Measurements from ENCODE around the gene GATA3.
"Not testable (repeated sequence)": the region's sequence is repeated elsewhere in the genome, so short reads cannot be mapped to it uniquely, and the experiment has no call there.

GATA3 gene

GRCh38 chr10:8054494-8055407 is at the start of gene GATA3:
TSS of gene GATA3 (plus strand) at chr10:8054688. CDS start at chr10:8055656, 968 bp downstream.
- DNase-seq (ENCODE audit: low read depth), result peak; percentile 29

DNA sequence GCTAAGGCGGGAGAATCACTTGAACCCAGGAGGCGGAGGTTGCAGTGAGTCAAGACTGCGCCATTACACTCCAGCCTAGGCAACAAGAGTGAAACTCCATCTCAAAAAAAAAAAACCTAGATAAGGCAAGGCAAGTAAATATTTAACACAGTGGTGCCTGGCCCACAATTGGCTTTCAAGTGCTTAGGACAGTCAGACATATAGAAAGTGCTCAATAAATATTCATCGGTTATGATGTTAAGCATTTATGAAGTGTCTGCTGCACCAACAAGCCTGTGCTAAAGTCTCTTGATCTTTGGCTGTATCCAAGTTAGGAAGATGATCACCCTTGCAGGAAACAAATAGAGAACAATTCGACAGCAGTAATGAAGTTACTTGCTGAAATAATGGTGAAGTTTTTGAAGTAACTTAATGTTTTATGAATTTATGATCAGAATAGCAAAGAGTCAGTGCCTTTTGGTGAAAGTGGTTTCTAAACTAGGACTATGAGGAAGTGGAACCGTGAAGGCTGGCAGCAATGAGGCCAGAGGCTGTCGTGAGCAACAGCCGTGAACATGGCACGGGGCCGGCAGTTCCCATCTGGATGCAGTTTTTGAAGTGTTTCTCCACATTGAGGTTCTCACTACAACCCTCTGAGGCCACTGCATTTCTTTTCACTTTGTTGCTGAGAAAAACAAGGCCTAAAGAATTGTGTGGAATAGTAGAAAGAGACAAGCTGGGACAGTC is 48.1 kb upstream of the GATA3 start:
- DNase-seq (ENCODE audit: low read depth), result peak; percentile 46

GRCh38 chr10:8009031-8009430 is 45.5 kb upstream of the GATA3 start:
- no peak for DNase-seq (ENCODE audit: low read depth)

DNA sequence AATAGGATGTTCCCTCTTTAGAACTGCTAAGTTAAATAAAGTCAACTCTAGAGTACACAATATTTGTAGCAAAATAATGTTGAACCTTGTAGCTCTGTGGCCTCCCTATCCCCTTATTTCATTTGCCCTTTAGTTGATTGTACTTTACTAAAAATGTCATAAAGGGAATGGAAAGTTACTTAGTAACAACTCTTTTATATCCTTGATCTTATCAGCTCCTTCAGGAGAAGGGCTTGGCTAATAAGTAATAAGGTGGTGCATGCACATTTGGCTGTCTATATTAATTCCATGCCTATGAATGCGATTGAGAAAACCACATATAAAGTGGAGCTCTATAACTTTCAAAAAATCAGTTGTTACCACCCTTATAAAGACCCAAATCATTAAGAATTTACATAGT is 41.5 kb upstream of the GATA3 start:
- no peak for DNase-seq (ENCODE audit: low read depth)

DNA sequence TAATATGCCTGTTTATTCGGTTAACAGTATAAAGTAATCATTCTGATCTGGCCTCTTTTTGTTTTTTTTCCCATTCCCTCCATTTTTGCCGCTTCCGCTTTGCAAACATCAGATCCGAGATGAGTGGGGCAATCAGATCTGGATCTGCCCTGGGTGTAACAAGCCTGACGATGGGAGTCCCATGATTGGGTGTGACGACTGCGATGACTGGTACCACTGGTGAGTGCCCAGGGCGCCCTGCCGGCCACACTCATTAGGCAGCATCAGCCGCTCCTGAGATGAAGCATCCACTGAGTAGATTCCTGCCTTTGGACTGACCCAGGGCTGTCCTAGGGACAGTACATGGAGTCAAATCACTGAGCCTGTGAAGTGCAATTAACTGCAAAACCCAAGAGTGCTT is 40.9 kb upstream of the GATA3 start:
- no peak for DNase-seq (ENCODE audit: low read depth)

GRCh38 chr10:8014649-8015048 is 39.8 kb upstream of the GATA3 start:
- DNase-seq (ENCODE audit: low read depth), result no peak

DNA sequence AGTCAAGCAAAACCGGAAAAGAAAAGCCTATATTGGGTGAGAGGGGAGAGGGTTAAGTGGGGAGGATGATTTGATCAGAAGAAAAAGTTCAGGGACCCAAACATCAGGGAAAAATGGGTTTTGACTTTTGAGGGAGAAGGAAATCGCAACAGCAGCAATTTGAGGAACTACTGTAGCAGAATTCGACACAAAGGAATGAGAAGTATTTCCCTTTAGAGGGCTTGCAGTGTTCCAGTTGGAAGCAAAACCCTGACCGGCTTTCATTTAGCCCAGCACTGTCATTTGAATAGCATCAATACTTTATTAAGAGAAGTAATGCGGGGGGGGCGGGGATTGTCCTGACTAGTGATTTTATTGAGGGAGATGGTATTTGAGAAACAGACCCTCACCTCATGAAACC is 37.2 kb upstream of the GATA3 start:
- peak; percentile 37 for DNase-seq (ENCODE audit: low read depth)

GRCh38 chr10:8023321-8023720 is 31.2 kb upstream of the GATA3 start:
- no peak for DNase-seq (ENCODE audit: low read depth)

DNA sequence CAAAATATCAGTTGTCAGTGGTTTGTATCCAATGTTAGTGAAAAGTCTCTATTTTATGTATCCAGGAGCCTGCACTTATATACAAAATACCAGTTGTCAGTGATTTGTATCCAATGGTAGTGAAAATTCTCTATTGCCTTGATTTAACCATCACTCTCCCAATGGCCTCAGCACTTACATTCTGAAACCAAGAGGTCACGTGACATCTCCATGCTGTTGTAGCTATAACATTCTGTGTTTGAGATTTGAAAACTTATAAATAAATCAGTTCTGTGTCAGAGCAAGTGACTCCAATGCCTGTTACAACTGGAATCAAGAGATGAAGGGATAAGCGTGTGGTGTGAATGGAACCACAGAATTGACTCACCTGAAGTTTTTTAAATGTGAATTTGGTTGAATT is 30.6 kb upstream of the GATA3 start:
- DNase-seq (ENCODE audit: low read depth), result no peak

DNA sequence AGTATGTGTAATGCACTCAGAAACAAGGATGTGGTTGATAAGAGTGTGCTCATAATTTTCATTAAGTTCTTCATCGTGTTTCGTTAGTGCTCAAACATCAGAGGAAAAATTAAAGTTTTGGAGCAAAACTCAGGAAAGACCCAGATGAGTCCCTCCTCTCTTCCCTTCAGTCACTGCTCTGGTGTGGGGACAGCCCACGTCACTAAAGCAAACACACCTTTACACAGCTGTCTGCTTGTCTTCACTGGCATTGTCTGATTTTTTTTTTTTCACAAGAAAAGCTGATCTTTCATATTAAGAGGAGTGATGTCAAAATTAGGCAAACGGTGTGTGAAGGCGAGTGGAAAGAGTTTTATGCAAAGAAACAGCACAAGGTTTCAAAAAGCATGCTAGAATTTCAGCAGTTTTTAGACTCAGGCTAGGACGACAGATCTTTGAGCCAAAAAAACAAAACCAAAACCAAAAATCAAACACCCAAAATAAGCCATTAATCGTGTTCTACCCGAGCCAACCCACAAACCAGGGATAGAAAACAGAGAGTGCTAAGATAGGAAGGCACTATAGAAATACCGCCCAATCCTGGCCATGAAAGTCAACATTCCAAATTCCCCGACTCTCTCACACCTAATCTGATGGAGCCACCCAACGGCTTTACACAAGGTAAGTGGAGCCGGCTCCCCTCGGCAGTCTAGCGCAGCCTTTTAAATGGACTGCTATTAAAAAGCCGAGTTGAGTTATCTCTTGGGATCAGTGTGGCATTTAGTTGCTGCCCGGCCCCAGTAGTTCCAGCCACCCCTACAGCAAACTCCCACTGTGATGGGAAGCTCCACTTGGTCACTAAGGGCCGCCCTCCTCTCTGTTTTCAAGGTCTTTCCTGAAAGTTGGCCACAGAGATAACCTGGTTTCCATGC is 27.9 kb upstream of the GATA3 start:
- DNase-seq (ENCODE audit: low read depth), result no peak

- not testable (repeated sequence) for DNase-seq (ENCODE audit: low read depth)
Observed at GRCh38 chr10:8031211-8031610, 23.3 kb upstream of the GATA3 start.

DNA sequence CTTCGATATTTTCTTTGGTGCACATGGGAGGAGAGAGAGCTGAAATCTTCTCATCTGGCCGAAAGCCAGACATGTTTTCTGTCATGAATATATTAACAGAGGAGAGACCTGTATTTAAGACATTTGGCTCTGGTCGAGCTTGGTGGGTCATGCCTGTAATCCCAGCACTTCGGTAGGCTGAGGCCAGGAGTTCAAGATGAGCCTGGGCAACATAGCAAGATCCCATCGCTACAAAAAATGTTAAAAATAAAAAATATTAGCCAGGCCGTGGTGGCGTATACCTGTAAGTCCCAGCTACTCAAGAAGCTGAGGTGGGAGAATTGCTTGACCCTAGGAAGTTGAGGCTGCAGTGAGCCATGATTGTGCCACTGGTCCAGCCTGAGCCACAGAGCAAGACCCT is 21.9 kb upstream of the GATA3 start:
- no peak for DNase-seq (ENCODE audit: low read depth)

- DNase-seq (ENCODE audit: low read depth), result no peak
Observed at GRCh38 chr10:8033812-8034465, 20.5 kb upstream of the GATA3 start.

DNA sequence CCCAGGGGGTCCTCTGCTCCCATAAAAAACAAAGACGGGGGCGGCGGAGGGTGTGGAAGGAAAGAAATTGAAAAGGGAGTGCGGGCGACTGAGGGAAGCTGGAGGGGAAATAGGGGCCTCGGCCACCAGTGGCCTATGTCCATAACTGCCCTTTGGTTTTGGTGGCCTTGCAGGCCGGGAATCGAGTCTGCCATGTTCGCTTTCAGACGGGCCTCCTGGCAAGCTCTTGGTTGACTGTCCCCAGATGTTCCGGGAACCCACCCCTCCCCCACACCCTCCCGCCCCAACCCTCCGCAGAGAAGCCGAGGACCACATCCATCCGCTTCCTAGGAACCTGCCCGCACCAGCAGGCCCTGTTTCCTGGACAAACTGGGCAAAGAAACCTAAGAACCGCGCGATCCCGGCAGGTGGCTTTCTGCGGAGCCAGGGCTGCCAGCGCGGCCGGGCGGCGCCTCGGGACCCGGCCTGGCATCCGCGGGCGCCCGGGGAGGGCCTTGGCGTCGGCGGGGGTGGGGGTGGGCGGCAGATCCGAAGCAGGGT is 20.0 kb upstream of the GATA3 start:
- DNase-seq (ENCODE audit: low read depth), result no peak

GRCh38 chr10:8035006-8035640 is 19.4 kb upstream of the GATA3 start:
- no peak for DNase-seq (ENCODE audit: low read depth)

- DNase-seq (ENCODE audit: low read depth), result no peak
Observed at GRCh38 chr10:8035641-8036470, 18.6 kb upstream of the GATA3 start.

- no peak for DNase-seq (ENCODE audit: low read depth)
Observed at GRCh38 chr10:8036506-8037198, 17.8 kb upstream of the GATA3 start.

DNA sequence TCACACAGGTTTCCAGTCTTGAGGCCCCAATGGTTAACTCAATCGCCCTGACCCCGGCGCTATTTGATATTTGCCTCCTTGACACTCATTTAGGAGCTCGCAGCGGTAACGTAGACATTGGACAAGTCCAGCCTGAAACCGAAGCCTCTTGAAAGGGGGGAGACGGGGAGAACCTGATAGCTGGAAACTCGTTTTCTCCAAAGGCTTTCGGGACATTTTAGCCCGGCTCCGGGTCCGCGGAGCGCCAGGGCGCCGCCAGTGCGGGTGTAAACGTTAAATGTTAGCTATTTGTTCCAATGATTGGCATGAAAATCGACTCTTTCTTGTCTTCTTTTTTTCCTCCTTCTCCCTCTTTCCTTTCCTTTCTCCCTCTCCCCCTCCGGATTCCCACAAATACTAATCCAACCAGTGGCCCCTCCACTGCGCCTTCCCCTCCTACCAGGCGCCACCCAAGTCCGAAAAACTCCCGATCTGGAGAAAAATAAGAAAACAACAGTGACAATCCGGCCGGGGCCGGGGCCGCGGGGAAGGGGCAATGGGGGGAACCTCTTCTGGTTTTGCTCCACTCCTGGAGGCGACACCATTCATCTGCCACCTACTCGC is 17.2 kb upstream of the GATA3 start:
- DNase-seq (ENCODE audit: low read depth), result no peak

Measured in fibroblast of gingiva (primary cell).